ENCODE results near the gene ADK. TPM values are rescaled to one million over a fixed set of nuclear protein-coding genes. Genes with fewer than 3 reads are reported as not detected.

Gene ADK
- total and polyA plus RNA-seq, 2 experiments from 2014 or later, result 46.7 to 53.7 TPM

DNA sequence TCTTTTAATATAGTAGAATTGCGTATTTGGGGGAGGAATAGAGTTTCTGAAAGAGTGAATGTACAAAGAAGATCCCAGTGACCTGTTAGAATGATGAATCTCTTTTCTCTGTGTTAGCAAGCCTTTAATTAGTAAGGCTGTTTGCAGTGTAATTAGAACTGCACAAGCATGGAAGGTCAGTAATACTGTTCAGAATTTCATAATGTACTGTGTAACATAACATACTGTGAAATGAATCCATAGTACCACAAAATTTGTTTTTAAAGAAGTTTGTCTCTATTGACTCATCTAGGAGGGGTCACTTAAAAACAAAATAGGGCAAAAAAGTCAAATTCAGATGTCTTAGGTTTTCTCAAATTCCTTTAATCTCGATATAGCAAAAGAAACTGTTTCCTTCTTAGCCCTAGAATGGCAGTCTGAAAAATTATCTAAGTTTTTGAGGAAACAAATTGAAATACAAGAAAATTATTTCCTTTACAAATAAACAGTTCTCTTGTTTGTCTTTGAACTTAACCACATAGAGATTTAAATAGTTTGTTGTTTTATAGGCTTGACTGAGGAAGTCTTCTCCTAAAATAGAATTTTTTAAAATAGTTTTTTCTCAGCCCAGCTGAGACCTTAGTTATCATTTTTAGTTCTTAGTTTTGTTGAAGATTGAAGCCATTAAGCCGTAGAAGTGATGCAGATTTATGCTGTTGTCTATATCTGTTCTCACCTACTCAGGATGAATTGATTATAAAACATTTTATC, 12.5 kb downstream of the ADK start:
- Histone ChIP-seq H3K4me2 (no peak overlapping the region), H3K4me1 (ENCODE audit: insufficient read depth) (peaks cover 13% of the 10 kb centered on the region), H3K27me3 (no peaks in the 10 kb centered on the region), H3K9me3 (ENCODE audit: low read depth) (no peaks in the 10 kb centered on the region), H2AFZ (no peak overlapping the region), H3K27ac (no peak overlapping the region), H3K9me2 (replicated peaks; ENCODE audit: insufficient read depth) (no peaks in the 10 kb centered on the region), H3K36me3 (replicated peaks; ENCODE audit: insufficient read depth, low read depth) (no peaks in the 10 kb centered on the region), H3K4me3 (no peak overlapping the region), H3K79me2 (peaks cover 50% of the 10 kb centered on the region), H4K20me1 (ENCODE audit: insufficient read depth, poor library complexity, severe bottlenecking) (no peaks in the 10 kb centered on the region)
- no peak for DNase-seq (ENCODE audit: low spot score)
- 69% methylated on average over 3 of the region's 3 CpGs for WGBS (ENCODE audit: low lambda C conversion rate, missing lambda C conversion rate)
- TF ChIP-seq EZH2phosphoT487 (IDR thresholded peaks at IDR 0.05; ENCODE audit: low read depth, severe bottlenecking, unreplicated experiment), result no peak
- TF ChIP-seq EZH2 (IDR thresholded peaks at IDR 0.05; ENCODE audit: borderline replicate concordance), result no peak
- TF ChIP-seq, protein P1, sequence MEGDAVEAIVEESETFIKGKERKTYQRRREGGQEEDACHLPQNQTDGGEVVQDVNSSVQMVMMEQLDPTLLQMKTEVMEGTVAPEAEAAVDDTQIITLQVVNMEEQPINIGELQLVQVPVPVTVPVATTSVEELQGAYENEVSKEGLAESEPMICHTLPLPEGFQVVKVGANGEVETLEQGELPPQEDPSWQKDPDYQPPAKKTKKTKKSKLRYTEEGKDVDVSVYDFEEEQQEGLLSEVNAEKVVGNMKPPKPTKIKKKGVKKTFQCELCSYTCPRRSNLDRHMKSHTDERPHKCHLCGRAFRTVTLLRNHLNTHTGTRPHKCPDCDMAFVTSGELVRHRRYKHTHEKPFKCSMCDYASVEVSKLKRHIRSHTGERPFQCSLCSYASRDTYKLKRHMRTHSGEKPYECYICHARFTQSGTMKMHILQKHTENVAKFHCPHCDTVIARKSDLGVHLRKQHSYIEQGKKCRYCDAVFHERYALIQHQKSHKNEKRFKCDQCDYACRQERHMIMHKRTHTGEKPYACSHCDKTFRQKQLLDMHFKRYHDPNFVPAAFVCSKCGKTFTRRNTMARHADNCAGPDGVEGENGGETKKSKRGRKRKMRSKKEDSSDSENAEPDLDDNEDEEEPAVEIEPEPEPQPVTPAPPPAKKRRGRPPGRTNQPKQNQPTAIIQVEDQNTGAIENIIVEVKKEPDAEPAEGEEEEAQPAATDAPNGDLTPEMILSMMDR (IDR thresholded peaks at IDR 0.05; ENCODE audit: poor library complexity), result no peak

DNA sequence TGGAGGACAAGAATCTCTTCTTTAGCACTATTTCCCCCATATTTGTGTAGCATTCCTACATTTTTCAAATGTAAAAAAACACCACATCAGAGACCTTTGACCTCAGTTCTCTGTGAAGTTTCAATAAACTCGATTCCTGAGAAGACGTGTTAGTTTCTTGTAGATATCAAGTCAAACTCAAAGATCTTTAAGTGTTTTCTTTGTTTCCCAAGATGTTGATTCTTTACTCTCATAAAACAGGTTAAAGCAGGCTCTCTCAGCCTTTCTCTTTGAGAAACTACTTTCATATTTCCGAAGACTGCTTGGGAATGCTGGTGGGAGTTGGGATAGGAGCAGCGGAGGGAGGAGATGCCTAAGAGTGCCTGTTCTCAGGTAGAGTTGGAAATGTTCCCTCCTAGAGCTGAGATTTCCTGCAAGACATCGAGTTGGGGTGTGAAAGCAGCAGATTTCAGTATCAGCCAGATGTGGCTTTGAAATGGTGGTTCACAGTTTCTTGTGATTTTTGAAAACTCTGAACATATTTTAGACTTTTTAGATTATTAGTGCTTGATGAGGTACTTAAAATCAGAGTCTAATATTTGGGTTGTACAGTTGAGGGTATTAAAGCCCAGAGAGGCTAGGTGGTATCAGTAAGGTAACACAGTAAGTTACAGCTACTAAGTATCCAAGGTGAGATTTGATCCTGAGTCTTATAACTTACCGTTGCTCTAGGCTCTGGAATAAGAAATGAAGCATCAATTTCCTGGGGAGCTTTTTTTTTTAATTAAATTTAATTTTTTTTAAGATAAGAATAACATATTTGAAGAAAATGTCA, 13.9 kb downstream of the ADK start:
- Histone ChIP-seq H3K4me3 (no peak overlapping the region), H3K4me1 (ENCODE audit: insufficient read depth) (peaks cover 13% of the 10 kb centered on the region), H3K4me2 (peak overlapping the region; percentile 66), H3K9me2 (replicated peaks; ENCODE audit: insufficient read depth) (no peaks in the 10 kb centered on the region), H3K27ac (peak overlapping the region; percentile 88), H4K20me1 (ENCODE audit: insufficient read depth, poor library complexity, severe bottlenecking) (no peaks in the 10 kb centered on the region), H3K36me3 (replicated peaks; ENCODE audit: insufficient read depth, low read depth) (no peaks in the 10 kb centered on the region), H3K9me3 (ENCODE audit: low read depth) (no peaks in the 10 kb centered on the region), H3K79me2 (peaks cover 41% of the 10 kb centered on the region), H2AFZ (peak overlapping the region; percentile 41), H3K27me3 (no peaks in the 10 kb centered on the region)
- no peak for TF ChIP-seq EZH2 (IDR thresholded peaks at IDR 0.05; ENCODE audit: borderline replicate concordance)
- TF ChIP-seq, protein P1 (IDR thresholded peaks at IDR 0.05; ENCODE audit: poor library complexity), result no peak
- TF ChIP-seq EZH2phosphoT487 (IDR thresholded peaks at IDR 0.05; ENCODE audit: low read depth, severe bottlenecking, unreplicated experiment), result no peak
- peak; percentile 19 for DNase-seq (ENCODE audit: low spot score)
- WGBS (ENCODE audit: low lambda C conversion rate, missing lambda C conversion rate), result 37% methylated on average over 6 of the region's 6 CpGs

DNA sequence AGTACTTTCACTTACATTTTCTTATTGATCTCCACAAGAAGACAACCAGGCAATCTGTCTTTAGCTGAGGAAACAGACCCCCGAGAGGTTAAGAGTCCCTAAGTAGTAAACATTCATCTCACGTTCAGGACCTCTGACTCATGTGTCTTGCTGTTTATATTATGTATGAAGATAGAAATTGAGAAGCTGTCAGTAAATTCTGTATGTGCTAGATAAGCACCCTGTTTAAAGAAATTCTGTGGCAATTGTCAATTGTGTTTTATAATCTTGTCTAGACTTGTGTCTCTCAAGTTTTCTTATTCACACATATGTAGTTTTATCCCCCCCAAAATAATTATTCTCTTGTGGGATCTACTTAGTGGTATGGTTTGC, 14.5 kb downstream of the ADK start:
- Histone ChIP-seq H3K4me3 (no peak overlapping the region), H3K27me3 (no peaks in the 10 kb centered on the region), H3K4me2 (peak overlapping the region; percentile 66), H3K9me3 (ENCODE audit: low read depth) (no peaks in the 10 kb centered on the region), H3K27ac (peak overlapping the region; percentile 88), H3K79me2 (peaks cover 36% of the 10 kb centered on the region), H2AFZ (no peak overlapping the region), H3K4me1 (ENCODE audit: insufficient read depth) (peaks cover 13% of the 10 kb centered on the region), H4K20me1 (ENCODE audit: insufficient read depth, poor library complexity, severe bottlenecking) (no peaks in the 10 kb centered on the region), H3K9me2 (replicated peaks; ENCODE audit: insufficient read depth) (no peaks in the 10 kb centered on the region), H3K36me3 (replicated peaks; ENCODE audit: insufficient read depth, low read depth) (no peaks in the 10 kb centered on the region)
- no peak for DNase-seq (ENCODE audit: low spot score)
- TF ChIP-seq EZH2 (IDR thresholded peaks at IDR 0.05; ENCODE audit: borderline replicate concordance), result no peak
- TF ChIP-seq EZH2phosphoT487 (IDR thresholded peaks at IDR 0.05; ENCODE audit: low read depth, severe bottlenecking, unreplicated experiment), result no peak
- TF ChIP-seq, protein P1 (IDR thresholded peaks at IDR 0.05; ENCODE audit: poor library complexity), result no peak
- 31% methylated on average over 2 of the region's 2 CpGs for WGBS (ENCODE audit: low lambda C conversion rate, missing lambda C conversion rate)
